Epithelial cell of proximal tubule (primary cell): ENCODE data around the gene NT5M. TPM values are rescaled to one million over a fixed set of nuclear protein-coding genes. Genes with fewer than 3 reads are reported as not detected.

ENCODE experiments used
- DNase-seq: peaks from one replicate; pipeline ENCODE4 v3.0.0-alpha.2; 2011; ENCODE audit warnings: low read depth
- H3K4me3 ChIP-seq: 2 replicates; pipeline ENCODE4 v1.5.1; 2011; ENCODE audit warnings: low read depth, mild to moderate bottlenecking, low read length
- total RNA-seq: library from RNA; depleted of rRNA; stranded (reverse); fragments of >200 nt; gene quantifications from 2 replicates; pipeline ENCODE4 v1.2.3, GENCODE V29; 2015
- TF ChIP-seq, protein P1 (sequence below): conservative IDR thresholded peaks from 2 replicates; pipeline ENCODE4 v1.5.1; 2012; ENCODE audit warnings: low read depth, mild to moderate bottlenecking, low read length

Gene NT5M
- total RNA-seq, 1 donor from 2014 or later: 38.7 TPM

DNA sequence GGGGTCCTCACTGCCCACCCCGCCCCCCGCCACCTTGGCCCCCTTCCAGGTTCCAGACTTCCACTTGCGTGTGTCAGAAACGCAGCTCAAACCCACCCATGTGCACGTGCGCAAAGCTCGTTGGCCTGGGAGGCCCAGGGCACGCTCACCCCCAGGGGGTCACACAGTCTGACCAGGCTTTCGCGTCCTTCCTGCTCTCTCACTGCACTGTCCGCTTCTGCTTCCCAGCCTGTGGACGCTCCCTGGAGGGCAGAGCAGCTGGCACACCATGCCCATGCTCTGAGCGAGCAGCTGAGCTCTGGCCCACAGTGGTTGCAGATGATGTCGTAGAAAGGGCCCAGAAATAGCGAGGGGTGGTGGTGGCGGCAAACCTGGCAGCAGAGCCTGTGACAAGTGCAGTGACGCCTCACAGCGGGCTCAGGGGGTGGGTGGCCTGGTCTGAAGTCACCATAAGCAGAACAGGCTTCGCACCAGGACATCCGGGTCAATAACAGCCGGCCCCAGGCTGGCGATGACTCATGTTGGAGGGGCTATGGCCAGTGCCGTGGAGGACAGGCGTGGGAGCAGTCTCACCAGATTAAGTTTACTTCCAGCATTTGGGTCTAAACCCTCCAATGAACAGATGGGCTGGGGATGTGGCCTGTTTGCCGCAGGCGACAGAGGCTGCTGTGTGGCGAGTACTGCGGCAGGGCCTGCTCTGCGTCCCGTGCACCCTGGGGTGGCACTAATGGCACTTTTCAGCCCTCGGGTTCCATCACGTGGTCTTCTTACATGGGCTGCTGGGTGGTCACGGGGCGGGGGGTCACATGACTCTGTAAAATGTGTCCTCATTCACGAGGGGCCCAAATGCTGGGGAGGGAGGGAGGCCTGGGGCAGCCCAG is 49.0 kb downstream of the NT5M start:
- H3K4me3 ChIP-seq: no peak overlapping the region
- TF ChIP-seq, protein P1, sequence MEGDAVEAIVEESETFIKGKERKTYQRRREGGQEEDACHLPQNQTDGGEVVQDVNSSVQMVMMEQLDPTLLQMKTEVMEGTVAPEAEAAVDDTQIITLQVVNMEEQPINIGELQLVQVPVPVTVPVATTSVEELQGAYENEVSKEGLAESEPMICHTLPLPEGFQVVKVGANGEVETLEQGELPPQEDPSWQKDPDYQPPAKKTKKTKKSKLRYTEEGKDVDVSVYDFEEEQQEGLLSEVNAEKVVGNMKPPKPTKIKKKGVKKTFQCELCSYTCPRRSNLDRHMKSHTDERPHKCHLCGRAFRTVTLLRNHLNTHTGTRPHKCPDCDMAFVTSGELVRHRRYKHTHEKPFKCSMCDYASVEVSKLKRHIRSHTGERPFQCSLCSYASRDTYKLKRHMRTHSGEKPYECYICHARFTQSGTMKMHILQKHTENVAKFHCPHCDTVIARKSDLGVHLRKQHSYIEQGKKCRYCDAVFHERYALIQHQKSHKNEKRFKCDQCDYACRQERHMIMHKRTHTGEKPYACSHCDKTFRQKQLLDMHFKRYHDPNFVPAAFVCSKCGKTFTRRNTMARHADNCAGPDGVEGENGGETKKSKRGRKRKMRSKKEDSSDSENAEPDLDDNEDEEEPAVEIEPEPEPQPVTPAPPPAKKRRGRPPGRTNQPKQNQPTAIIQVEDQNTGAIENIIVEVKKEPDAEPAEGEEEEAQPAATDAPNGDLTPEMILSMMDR: no peak
- DNase-seq: no peak

DNA sequence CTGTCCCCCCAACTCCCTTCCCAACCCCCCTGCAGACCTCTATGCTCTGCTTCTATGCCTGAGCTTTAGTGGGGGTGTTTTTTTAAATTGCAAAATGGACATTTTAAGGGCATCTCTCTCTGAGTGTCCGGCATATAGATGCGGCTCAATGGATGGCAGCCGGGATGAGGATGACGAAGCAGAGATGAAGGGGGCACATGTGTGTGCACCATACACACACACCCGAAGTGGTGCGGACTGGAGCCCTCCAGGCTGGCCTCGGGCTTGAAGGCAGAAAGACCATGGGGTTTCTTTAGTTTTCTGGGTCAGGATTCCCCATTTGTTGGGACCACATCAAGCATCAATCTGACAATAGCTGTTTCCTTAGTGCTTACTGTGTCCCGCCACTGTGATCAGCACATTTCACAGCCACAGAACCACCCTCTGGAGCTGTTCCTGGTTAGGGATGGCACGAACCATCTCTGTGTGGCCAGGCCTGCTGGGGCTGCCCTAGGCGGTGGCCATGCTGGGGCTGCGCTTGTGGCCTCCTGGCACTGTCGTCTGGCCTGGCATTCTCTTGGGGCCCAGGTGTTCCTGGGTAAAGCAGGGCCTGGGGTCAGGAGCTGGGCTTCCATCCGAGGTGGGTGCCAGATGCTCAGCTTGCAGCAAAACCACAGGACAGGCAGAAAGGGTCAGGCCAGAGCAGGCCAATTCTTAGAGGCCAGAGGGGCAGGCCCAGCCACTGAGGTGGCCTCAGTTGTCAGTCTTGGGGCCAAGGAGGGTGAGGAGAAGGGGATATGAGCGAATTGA is 49.9 kb downstream of the NT5M start:
- H3K4me3 ChIP-seq: no peak overlapping the region
- no peak for DNase-seq
- TF ChIP-seq, protein P1: no peak

DNA sequence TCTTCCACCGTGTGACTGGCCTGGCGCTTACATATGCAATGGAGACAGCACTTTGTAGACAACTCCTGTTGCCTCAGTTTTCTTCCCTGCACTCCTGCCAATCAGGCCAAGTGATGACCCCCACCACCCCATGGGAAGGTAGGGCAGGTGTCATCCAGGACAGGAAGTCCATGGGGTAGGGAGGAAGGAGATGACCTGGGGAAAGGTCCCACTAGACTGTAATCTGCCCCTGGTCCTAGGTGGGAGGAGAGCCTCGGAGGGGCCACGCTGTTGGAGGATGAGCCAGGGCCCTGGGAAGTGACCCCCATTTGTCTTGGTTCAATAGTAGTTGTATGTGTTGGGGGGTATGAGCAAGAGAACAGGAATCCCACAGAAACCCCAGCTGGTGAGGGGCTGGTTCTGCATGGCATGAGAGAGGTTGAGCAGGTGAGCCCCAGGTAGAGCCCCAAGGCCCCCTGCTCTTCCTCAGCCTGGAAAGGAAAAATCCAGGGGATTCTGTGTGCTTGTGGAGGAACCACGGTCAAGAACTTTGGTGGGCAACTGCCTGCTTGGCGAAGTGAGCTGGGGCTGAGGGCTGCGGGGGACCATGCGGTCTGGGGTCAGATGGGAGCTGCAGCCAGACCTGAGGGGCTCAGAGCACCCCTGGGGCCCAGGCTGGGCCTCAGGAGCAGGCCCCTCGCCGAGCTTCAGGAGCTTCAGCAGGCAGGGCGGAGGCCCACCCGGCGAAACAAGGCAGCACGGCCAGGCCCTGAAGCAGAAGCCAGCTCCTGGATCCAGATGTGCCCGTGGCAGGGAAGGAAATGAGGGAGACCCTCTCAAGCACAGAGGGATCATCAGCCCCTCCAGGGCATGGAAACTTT is 50.7 kb downstream of the NT5M start:
- TF ChIP-seq, protein P1: no peak
- no peak for DNase-seq
- H3K4me3 ChIP-seq: no peak overlapping the region

DNA sequence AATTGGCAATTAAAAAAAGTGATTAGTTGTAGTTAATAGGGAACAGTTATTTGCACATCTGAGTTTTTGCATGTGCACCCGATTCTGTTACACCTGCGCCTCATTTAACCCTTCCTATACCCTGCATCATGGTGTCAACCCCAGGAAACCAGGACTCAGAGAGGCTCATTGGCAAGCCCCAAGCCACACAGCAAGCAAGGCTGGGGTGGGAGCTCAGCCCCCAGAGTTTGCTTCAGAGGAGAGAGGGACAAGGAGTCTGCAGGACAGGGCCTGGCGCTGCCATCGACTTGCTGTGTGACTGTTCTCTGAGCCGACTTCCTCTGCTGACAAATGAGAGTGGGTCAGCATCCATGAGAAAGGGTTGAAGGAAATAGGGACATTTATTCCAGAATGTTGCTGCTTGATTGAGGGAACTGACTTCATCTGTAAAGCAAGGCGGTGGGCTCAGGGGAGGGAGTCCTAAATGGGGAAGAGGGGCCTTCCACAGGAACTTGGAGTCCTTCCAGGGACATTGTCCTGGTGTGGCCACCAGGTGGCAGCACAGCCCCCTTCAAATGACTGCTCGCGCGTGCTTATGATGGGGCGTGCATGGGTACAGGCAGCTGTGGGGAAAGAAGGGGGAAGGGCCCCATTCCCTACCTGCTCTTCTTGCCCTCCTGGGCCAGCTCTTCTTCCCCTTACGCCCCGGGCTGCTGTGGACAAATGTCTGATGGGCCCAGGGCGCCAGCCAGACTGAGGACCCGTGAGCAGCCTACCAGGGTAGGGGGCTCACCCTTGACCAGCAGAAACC is 51.6 kb downstream of the NT5M start:
- DNase-seq: no peak
- no peak overlapping the region for H3K4me3 ChIP-seq
- TF ChIP-seq, protein P1: peak; percentile 82

DNA sequence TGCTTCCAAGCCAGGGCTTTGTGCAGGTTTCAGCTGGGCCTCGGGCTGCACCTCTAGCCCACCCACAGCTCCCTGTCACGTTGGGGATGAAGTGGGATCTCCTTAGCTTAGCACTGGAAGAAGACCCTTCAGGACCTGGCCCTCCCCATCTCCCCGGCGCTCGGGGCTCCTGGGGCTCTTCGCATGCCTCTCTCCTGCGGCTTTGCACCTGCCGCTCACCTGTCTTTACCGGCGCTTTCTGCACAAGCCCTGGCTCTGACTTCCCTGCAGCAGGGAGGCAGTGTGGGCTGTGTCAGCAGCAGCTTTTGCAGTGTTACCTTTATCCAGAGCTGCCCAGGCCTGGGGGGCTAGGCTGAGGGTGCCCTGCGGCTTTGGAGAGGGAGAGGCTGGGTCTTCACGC is 52.3 kb downstream of the NT5M start:
- no peak for DNase-seq
- no peak overlapping the region for H3K4me3 ChIP-seq
- TF ChIP-seq, protein P1: no peak
